Activated CD4-positive, alpha-beta memory T cell treated with anti-CD3 and anti-CD28 coated beads, Interleukin-2, amount 10 ng/mL, durations not matched to agents 7 days and 5 days (primary cell): Measurements from ENCODE around the gene XPO6. TPM values are rescaled to one million over a fixed set of nuclear protein-coding genes. Genes with fewer than 3 reads are reported as not detected.

ENCODE experiments used
- CTCF ChIA-PET: fragments of 350-600 bp; sonication (Branson Sonifier 250); formaldehyde crosslinking; loops from one replicate; lab custom pipeline; 2021; ENCODE audit warnings: antibody characterized with exemption, inconsistent platforms; lab: Charles Lee
- POLR2A ChIA-PET: fragments of 350-600 bp; sonication (Branson Sonifier 250); formaldehyde crosslinking; loops from one replicate; lab custom pipeline; 2021; ENCODE audit warnings: antibody characterized with exemption; lab: Charles Lee
- DNase-seq: peaks from one replicate; pipeline ENCODE4 v3.0.0-alpha.2; 2020
- H3K27ac Mint-ChIP-seq: one replicate; pipeline ENCODE4 v1.8.0; 2021; ENCODE audit warnings: mild to moderate bottlenecking, mixed read lengths
- H3K27me3 Mint-ChIP-seq: one replicate; pipeline ENCODE4 v1.8.0; 2021; ENCODE audit warnings: mixed read lengths
- H3K36me3 Mint-ChIP-seq: one replicate; pipeline ENCODE4 v1.8.0; 2021; ENCODE audit warnings: low read depth, mixed read lengths
- H3K4me1 Mint-ChIP-seq: one replicate; pipeline ENCODE4 v1.8.0; 2021; ENCODE audit warnings: mixed read lengths
- H3K4me3 Mint-ChIP-seq: one replicate; pipeline ENCODE4 v1.8.0; 2021; ENCODE audit warnings: mild to moderate bottlenecking, mixed read lengths
- H3K9me3 Mint-ChIP-seq: one replicate; pipeline ENCODE4 v1.8.0; 2021; ENCODE audit warnings: mixed read lengths
- total RNA-seq, 2 experiments: library from RNA; stranded (reverse); gene quantifications; one replicate each; pipeline ENCODE4 v1.2.3, GENCODE V29; 2021

Gene XPO6
- total RNA-seq, 2 experiments from 2014 or later, result 218 to 223 TPM

DNA sequence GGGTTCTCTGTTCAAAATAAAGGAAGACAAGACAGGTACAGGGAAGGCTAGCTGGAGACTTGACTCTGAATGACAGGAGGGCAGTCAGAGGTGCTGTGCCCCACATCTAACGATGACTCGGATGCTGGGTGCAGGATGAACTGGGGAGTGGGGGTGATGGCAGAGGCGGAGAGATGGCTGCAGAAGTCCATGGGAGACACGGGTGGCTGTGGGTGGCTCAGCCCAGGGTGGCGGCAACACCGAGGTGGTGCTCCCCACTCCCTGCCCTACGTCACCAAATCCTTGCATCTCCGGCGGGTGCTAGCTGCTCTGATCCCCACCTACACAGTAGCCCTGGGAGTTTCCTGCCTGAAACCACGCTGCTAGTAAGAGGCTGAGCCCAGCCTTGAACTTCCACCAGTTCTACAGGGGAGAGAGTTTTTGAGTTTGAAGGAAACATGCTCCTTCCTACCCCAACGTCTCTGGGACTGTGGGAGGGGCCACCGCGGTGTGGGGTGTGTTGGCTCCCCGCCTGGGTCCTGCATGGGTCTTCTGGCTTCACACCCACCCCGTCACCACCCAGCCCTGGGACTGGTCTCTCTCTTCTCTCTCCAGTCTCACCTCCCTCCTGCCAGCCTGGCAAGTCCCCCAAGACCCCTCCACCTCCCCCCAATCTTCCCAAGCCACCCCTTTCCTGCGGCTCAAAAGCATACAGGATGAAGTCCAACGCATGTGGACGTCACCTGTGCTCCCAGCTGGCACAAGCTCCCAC, 152.8 kb downstream of the XPO6 start:
- Mint-ChIP-seq H3K4me1 (no peaks in the 10 kb centered on the region), H3K36me3 (no peaks in the 10 kb centered on the region), H3K27me3 (peaks cover 39% of the 10 kb centered on the region), H3K27ac (no peak overlapping the region), H3K9me3 (no peaks in the 10 kb centered on the region), H3K4me3 (no peak overlapping the region)
- DNase-seq, result no peak
- ChIA-PET CTCF (interaction anchor here (1.6 kb wide), 1 partner anchor 12 kb away, joined by 4 read pairs; no protein-coding TSS in a partner anchor), POLR2A (no interaction called here)

DNA sequence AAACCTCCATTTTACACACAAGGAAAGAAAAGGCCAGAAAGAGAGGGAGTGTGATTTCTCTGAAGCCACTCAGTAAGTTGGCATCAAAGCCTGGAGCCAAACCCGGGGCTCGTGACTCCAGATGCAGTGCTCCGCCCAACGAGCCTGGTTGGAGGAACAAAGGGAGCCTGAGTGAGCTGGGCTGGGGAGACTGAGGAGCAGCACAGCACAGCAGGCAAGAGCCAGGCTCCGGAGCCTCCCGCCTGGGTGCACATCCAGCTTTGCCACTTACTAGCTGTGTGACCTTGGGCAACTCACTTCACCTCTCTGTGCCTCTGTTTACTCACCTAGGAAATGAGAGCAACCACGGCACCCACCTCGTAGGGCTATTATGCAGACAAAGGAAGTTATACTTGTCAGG, 153.8 kb downstream of the XPO6 start:
- DNase-seq, result no peak
- Mint-ChIP-seq H3K4me1 (no peaks in the 10 kb centered on the region), H3K9me3 (no peaks in the 10 kb centered on the region), H3K27me3 (peaks cover 36% of the 10 kb centered on the region), H3K4me3 (no peak overlapping the region), H3K27ac (no peak overlapping the region), H3K36me3 (no peaks in the 10 kb centered on the region)
- POLR2A ChIA-PET, result no interaction called here
- CTCF ChIA-PET, result interaction anchor here (1.6 kb wide), 1 partner anchor 13 kb away, joined by 4 read pairs; no protein-coding TSS in a partner anchor

DNA sequence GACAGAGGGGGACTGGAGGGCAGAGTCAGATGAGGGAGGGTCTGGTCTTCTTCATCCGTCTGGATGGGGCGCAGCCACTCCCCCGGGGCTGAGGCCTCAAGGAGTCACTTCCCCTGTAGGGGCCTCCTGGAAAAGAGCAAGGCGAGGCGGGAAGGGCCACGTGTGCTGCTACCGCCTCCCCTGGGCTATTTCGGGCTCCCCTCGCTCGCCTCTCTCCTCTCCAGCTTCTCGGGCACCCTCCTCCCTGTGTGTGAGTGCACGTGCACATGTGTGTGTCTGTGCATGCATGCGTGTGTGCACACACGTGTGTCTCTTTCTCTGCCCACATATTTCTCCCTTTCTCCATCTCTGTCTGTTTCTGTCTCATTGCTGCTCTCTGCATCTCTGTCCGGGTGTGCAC, 158.3 kb downstream of the XPO6 start:
- CTCF ChIA-PET, result no interaction called here
- Mint-ChIP-seq H3K9me3 (peaks cover 2% of the 10 kb centered on the region), H3K36me3 (no peaks in the 10 kb centered on the region), H3K4me1 (no peaks in the 10 kb centered on the region), H3K4me3 (no peak overlapping the region), H3K27ac (no peak overlapping the region), H3K27me3 (peaks cover 3% of the 10 kb centered on the region)
- no peak for DNase-seq
- POLR2A ChIA-PET, result no interaction called here

DNA sequence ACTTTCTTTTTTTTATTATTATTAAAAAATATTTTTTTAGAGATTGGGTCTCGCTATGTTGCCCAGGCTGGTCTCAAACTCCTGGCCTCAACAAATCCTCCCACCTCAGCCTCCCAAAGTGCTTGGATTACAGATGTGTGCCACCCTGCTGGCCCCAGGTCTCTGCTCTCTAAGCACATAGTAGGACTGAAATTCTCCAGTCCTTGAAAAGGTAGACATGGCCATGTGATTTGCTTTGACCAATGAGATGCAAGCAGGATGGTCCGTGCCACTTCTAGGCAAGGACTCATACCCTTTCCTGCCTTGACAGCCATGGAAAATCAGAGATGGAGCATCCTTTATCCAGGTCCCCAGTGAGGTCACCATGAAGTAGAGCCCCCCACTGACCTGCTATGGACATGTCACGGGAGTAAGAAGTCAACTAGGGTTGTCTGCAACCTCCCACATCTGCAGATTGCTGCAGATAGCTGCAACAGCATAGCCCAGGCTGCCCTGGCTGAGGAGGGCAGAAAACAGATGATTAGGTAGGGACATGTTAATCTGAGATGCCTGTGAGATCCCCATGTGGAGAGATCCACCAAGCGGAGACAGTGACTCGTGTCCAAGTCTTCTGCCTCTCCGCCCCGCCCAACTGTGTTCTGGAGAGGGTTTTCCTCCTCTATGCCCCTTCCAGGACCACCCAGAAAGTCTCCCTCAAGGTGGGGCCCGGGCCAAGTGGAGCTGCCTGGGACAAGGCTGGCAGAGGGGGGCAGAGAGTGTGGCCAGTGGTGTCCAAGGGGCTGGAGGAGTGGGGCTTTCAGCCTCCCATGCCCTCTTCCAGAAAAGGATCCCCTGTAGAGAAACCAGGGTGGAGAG, 159.3 kb downstream of the XPO6 start:
- Mint-ChIP-seq H3K27ac (no peak overlapping the region), H3K36me3 (no peaks in the 10 kb centered on the region), H3K27me3 (peaks cover 3% of the 10 kb centered on the region), H3K4me3 (no peak overlapping the region), H3K9me3 (peaks cover 2% of the 10 kb centered on the region), H3K4me1 (no peaks in the 10 kb centered on the region)
- POLR2A ChIA-PET, result no interaction called here
- CTCF ChIA-PET, result no interaction called here
- DNase-seq, result no peak

DNA sequence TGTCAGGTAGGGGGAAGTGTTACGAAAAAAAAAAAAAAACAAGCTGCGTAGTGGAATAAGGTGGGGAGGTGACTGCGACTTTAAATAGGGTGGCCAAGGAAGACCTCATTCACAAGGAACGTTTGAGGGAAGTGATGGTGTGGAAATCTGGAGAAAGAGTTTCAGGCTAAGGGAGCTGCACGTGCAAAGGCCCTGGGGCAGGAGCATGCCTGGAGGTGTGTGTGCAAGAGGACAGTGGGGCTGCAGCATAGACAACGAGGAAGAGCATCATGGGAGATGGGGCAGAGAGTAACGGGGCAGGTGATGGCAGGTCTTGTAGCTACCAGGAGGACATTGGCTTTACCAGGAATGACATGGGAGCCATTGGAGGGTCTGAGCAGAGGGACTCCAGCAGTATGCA, 160.3 kb downstream of the XPO6 start:
- no peak overlapping the region for H3K27ac Mint-ChIP-seq
- H3K36me3 Mint-ChIP-seq, result no peaks in the 10 kb centered on the region
- H3K9me3 Mint-ChIP-seq, result peaks cover 2% of the 10 kb centered on the region
- H3K4me3 Mint-ChIP-seq, result no peak overlapping the region
- ChIA-PET CTCF (no interaction called here), POLR2A (no interaction called here)
- H3K4me1 Mint-ChIP-seq, result no peaks in the 10 kb centered on the region
- DNase-seq, result no peak
- peaks cover 3% of the 10 kb centered on the region for H3K27me3 Mint-ChIP-seq

Other genes with a start within 250 kb of the XPO6 start
- gene GSG1L, start 148.3 kb downstream of the XPO6 start, total RNA-seq, result under 1 TPM in 1 of 2 experiments, not detected in 1; 0.55 TPM
- gene SBK1, start 80.6 kb upstream of the XPO6 start, total RNA-seq, result 1 to 10 TPM; 9.8 TPM
- 1 to 10 TPM in 1 of 2 experiments, under 1 TPM in 1; 0.60 to 1.5 TPM for gene NPIPB6, start 151.5 kb upstream of the XPO6 start, total RNA-seq
- gene EIF3CL, start 191.9 kb upstream of the XPO6 start, total RNA-seq, result 10 to 100 TPM; 42.0 to 51.0 TPM